ENCODE results near the gene RPN1. TPM values are rescaled to one million over a fixed set of nuclear protein-coding genes. Genes with fewer than 3 reads are reported as not detected.

RPN1 gene
- total and polyA plus RNA-seq, 2 of the 13 experiments (the other 11 are each of a cell fraction or from before 2014, with no cell fraction given), result 290 to 342 TPM

GRCh38 chr3:128613083-128613829 lies 37.4 kb downstream of the RPN1 start:
- ATAC-seq, result no peak
- FAIRE-seq, result no peak
- ChIA-PET POLR2A (interaction anchor here (0.8 kb wide), 1 partner anchor 67 kb away, joined by 3 read pairs; no protein-coding TSS in a partner anchor), CTCF (ENCODE audit: low intra/inter-chr PET ratio, low total read pairs) (interaction anchor here (0.6 kb wide), 1 partner anchor 21 kb away, joined by 3 read pairs; no protein-coding TSS in a partner anchor)
- H3K4me1 ChIP-seq (ENCODE audit: insufficient read depth, low read length), result peaks cover 24% of the 10 kb centered on the region
- WGBS (ENCODE audit: low lambda C conversion rate), result 80% methylated on average over 12 of the region's 16 CpGs
- H3K27ac ChIP-seq (ENCODE audit: extremely low read length, insufficient read depth, low read length), result peak overlapping the region; percentile 6
- no peaks in the 10 kb centered on the region for H3K79me2 ChIP-seq (ENCODE audit: insufficient read depth, low read length)
- no peaks in the 10 kb centered on the region for H3K36me3 ChIP-seq (replicated peaks in 1 of 2; ENCODE audit: control insufficient read depth in 1 of 2, insufficient read depth in 2 of 2, low read length in 2 of 2)
- no peak overlapping the region for H2AFZ ChIP-seq (ENCODE audit: low read length)
- H3K4me2 ChIP-seq (ENCODE audit: low read depth, low read length), result no peak overlapping the region
- DNase-seq (ENCODE audit: low spot score), result peak; percentile 49
- H3K4me3 ChIP-seq (replicated peaks in 1 of 3; ENCODE audit: insufficient read depth in 1 of 3, low read depth in 2 of 3, low read length in 3 of 3), result no peak overlapping the region
- H3K9ac ChIP-seq (ENCODE audit: insufficient read depth, low read depth, low read length), result no peak overlapping the region
- BruUV-seq (replicated peaks), result no TSS peak
- no peaks in the 10 kb centered on the region for H3K9me3 ChIP-seq (ENCODE audit: low read length)
- intact Hi-C loops (cut with micrococcal nuclease; ENCODE audit: unreplicated experiment) (loop anchor here (10.0 kb wide), 1 partner anchor 332 kb away; no protein-coding TSS in a partner anchor), in situ Hi-C loops (cut with HindIII; ENCODE audit: extremely low pct_ligation_motif_present, low pct_unique_long_range_greater_than_20kb) (no loop called here)
- no peaks in the 10 kb centered on the region for H4K20me1 ChIP-seq (ENCODE audit: insufficient read depth, low read length)
- no peaks in the 10 kb centered on the region for H3K27me3 ChIP-seq (ENCODE audit: control insufficient read depth in 1 of 2, insufficient read depth in 2 of 2, low read length in 2 of 2)
- peak; percentile 77 for TF ChIP-seq NR2F2 (IDR thresholded peaks at IDR 0.05; ENCODE audit: borderline replicate concordance, low read depth)
- TF ChIP-seq NR2F1 (CRISPR knock-in tag; IDR thresholded peaks at IDR 0.05), result peak; percentile 70 to 91; a peak in 3 of 4 replicates
- no peak for TF ChIP-seq HNF1B (CRISPR knock-in tag; IDR thresholded peaks at IDR 0.05)
- TF ChIP-seq SALL1 (CRISPR knock-in tag; IDR thresholded peaks at IDR 0.05), result peak; percentile 31; the same call in 1 of the 2 replicates
- TF ChIP-seq ZNF407 (CRISPR knock-in tag; IDR thresholded peaks at IDR 0.05; ENCODE audit: not compliant biosample characterization), result no peak
- TF ChIP-seq TFDP2 (CRISPR knock-in tag; IDR thresholded peaks at IDR 0.05), result no peak
- TF ChIP-seq ZNF256 (CRISPR knock-in tag; conservative IDR thresholded peaks at IDR 0.05), result no peak
- peak; percentile 37; the same call in 1 of the 2 replicates for TF ChIP-seq RXRA (CRISPR knock-in tag; IDR thresholded peaks at IDR 0.05)
- no peak for TF ChIP-seq MXD3 (CRISPR knock-in tag; IDR thresholded peaks at IDR 0.05)
- TF ChIP-seq CEBPB (IDR thresholded peaks at IDR 0.05; ENCODE audit: borderline replicate concordance, low read depth, low read length), result peak; percentile 50; the same call in 1 of the 2 replicates
- TF ChIP-seq FOXP1 (IDR thresholded peaks at IDR 0.05), result no peak
- TF ChIP-seq FOXP1 (CRISPR knock-in tag; IDR thresholded peaks at IDR 0.05), result 0 out of 2 replicates have a peak, but pooled peaks have one; percentile 11

All from HepG2 (cell line).